Keratinocyte (primary cell): ENCODE data around the gene ZNF678.

Experiments used
- EZH2 ChIP-seq: IDR thresholded peaks from one replicate; pipeline ENCODE4 v1.6.1; 2012; ENCODE audit warnings: inconsistent platforms, mild to moderate bottlenecking, low read length, moderate library complexity
- TF ChIP-seq, protein P1 (sequence below), 3 experiments: IDR thresholded peaks in 1 of 3; conservative IDR thresholded peaks in 1 of 3; optimal IDR thresholded peaks in 1 of 3; 2 replicates in 2 of 3; 3 replicates in 1 of 3; pipeline versions ENCODE3 to v1.5.1; 2011; ENCODE audit warnings: low read length in 3 of 3, mild to moderate bottlenecking in 3 of 3, moderate library complexity in 2 of 3, control low read depth in 1 of 3, inconsistent platforms in 1 of 3; ENCODE audit not compliant: insufficient read depth in 2 of 3; ENCODE audit errors: extremely low read depth in 1 of 3

- TF ChIP-seq, protein P1, sequence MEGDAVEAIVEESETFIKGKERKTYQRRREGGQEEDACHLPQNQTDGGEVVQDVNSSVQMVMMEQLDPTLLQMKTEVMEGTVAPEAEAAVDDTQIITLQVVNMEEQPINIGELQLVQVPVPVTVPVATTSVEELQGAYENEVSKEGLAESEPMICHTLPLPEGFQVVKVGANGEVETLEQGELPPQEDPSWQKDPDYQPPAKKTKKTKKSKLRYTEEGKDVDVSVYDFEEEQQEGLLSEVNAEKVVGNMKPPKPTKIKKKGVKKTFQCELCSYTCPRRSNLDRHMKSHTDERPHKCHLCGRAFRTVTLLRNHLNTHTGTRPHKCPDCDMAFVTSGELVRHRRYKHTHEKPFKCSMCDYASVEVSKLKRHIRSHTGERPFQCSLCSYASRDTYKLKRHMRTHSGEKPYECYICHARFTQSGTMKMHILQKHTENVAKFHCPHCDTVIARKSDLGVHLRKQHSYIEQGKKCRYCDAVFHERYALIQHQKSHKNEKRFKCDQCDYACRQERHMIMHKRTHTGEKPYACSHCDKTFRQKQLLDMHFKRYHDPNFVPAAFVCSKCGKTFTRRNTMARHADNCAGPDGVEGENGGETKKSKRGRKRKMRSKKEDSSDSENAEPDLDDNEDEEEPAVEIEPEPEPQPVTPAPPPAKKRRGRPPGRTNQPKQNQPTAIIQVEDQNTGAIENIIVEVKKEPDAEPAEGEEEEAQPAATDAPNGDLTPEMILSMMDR (optimal IDR thresholded peaks at IDR 0.05 in 1 of 3, IDR thresholded peaks at IDR 0.05 in 1 of 3, conservative IDR thresholded peaks at IDR 0.05 in 1 of 3; ENCODE audit: extremely low read depth in 1 of 3, insufficient read depth in 2 of 3, low read length in 3 of 3) = no peak
- no peak for TF ChIP-seq EZH2
Measured at GRCh38 chr1:227546059-227546458, 17.3 kb upstream of the ZNF678 start.
